Measurements from ENCODE around the gene FOXE1.

The FOXE1 gene

DNA sequence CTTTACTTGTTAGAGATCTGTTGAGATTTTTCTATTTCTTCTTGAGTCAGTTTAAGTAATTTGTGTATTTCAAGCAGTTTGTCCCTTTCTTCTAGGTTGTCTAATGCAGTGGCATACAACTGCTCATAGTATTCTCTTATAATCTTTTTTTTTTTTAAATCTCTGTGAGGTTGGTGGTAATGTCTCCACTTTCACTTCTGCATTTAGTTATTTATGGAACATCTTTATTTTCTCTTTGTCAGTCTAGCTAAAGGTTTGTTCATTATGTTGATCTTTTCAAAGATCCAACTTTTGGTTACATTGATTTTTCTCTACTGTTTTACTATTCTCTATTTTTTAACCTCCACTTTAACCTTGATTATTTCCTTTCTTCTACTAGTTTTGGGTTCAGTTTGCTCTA is 13.8 kb downstream of the FOXE1 start:
- no peak for DNase-seq

DNA sequence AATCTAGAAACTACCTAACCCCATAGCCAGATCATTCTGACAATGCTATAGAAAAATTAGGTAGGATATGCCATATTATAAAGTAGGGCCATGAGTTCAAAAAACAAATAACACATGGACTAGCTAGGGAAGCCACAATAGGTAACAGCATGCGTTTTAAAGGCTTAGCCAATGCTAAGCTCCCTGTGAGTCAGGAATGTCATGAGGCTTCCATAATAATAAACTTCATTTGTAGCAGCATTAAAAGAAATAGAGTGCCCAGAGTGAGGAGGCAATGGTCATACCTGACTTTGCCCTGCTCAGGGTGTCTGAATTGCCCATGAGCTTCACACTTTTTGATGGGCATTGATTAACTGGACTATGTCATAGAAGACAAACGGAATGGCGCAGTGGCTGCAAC is 15.8 kb downstream of the FOXE1 start:
- DNase-seq, result no peak

DNA sequence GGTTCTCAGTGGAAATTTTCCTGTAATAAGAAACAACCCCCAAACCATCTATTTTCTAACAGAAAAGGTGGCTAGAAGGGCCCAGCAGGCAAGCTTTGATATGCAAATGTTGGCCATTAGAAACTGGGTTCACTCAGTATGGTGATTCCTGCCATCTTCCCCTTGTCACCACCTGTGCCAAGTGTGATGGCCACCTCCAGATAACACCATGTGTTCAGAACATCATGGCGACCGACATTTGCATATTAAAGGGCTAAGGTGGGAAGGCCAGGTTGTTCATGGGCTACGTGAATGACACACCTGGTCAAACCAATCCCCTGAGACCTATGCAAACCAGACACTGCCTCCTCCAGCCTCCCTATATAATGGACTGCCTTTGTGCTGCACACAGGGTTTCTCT is 20.4 kb downstream of the FOXE1 start:
- peak; percentile 84 for DNase-seq

DNA sequence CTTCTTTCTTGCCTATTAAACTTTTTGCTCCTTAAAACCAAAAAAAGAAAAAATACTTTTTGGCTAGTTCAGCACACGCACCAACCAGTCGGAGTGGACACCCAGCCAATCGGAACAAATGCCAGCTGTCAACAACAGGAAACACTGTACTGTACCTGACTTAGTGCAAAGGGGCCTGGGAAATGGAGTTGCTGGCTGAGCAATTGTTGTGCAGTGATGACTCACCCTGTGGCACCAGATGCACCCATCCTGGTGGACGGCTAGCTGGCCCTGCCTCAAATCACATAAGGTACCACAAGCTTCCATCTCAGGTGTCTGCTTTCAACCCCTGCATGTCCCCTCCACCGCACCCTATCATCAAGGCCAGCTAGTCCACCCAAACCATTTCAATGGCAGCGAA is 20.9 kb downstream of the FOXE1 start:
- peak; percentile 67 for DNase-seq

DNA sequence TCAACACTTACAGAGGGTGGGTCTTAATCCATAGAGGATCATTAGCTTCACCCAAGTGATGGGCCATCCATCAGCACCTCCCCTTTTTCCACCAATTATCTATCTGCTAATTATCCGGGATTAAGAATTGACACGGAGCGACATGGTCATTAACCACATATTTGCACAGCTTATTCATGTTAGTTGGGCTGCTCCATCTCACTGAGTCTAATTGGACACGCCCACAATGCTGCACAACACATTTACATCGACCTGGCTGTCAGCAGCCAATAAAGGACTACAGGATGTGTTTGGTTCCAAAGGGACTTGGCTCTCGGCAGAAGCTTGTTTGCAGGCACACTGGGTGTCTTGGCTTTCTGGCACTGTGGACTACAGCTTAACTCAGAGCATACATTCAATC is 21.6 kb downstream of the FOXE1 start:
- peak; percentile 82 for DNase-seq

DNA sequence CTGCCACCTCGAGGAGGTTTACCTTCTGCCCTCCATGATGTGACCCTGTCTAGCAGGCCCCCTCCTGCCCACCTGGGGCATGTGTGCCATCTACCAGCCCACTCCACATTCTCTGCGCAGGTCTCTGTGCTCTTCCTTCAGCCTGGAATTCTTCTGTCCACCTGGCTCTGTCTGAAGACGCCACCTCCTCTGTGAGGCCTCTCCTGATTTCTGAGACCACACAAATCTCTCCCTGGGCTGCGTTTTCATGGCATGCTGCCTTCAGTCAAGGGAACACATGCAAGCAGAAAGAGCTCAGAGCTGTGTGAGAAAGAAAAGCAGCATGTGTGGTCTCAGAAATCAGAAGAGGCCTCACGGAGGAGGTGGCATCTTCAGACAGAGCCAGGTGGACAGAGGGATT is 22.1 kb downstream of the FOXE1 start:
- DNase-seq, result no peak

DNA sequence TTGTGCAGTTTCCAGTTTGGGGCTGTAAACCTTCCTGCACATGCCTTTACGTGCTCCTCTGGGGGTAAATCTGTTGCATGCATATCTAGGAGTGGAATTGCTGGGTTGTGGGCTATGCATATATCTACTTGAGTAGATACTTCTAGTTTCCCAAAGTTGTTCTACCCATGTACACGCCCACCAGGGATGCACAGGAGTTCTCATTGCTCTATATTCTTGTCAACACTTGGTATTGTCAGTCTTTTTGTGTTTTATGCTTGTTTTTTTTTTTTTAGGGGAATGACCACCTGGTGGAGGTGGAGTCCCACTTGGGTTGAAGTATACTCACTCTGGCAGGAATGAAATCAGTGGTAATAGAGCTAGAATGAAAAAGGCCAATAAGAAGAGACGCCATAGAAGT is 23.0 kb downstream of the FOXE1 start:
- DNase-seq, result no peak

DNA sequence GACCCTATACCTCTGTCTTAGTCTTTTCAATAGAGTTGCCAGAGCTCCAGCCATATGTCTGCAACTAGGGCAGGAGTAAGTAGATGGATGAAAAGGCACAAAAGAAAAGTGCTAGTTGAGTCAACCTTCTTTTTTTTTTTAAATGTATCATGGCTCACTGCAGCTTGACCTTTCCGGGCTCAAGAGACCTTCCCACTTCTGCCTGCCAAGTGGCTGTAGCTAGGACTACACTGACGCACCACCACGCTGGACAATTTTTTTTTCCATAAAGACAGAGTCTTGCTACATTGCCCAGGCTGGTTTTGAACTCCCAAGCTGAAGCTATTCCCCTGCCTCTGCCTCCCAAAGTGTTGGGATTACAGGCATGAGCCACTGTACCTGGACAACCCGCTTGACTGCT is 27.3 kb downstream of the FOXE1 start:
- DNase-seq, result no peak

DNA sequence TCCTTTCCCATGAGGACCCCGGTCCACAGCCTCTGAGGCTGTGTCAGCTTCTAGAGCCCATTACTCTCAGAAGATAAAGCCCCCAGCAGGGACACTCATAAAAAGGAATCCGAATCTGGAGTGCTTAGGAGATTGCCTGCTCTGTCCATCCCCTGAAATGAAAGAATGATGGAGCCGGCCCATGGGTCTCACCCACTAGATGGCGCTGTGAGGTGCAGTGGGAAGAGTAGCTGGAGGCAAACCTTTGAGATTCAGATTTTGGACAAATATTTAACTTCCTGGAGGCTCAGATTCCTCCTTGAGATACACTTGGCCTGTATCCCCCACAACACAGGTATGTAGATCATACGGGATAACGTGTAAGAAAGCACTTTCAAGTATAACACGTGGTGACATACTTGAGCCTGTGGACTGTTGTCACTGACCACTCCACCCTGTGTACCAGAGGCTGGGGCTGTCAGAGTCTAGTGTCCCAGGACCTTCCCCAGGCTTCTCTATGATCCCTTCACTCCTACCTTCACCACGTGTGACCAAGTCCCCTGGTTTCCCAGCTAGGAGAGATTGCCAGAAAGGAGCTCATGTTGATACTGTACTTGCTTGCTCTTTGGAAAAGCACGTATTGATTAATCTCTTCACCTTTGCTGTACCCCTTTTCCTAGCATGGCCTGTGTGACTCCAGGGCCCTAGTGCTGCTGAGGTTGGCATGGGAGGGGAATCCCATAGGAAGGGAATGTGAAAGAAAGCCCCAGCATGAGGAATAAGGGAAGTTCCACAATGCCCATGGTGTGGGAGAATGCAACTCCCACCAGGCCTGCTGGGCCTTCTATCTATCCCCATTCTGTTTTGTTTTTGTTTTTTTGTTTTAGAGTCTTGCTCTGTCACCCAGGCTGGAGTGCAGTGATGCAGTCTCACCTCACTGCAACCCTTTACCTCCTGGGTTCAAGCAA is 37.2 kb downstream of the FOXE1 start:
- DNase-seq, result no peak

DNA sequence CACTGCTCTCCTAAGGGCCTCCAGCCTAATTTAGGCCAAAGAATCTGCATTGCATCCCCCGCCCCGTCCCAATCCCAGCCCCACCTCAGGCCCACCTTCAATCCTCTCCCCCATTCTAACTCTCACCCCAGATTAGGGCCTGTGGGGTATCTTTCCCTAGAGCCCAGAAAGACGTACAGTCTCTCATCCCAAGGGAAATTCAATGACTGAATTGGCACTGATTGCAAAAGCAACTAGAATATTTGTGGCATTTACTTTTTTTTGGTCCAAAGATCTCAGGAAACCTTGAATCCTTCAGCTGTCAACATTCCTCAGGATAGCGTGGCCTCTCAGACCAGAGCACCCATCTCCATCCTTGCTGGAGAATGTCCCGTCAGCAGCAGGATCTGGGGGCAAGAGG is 38.7 kb downstream of the FOXE1 start:
- no peak for DNase-seq

DNA sequence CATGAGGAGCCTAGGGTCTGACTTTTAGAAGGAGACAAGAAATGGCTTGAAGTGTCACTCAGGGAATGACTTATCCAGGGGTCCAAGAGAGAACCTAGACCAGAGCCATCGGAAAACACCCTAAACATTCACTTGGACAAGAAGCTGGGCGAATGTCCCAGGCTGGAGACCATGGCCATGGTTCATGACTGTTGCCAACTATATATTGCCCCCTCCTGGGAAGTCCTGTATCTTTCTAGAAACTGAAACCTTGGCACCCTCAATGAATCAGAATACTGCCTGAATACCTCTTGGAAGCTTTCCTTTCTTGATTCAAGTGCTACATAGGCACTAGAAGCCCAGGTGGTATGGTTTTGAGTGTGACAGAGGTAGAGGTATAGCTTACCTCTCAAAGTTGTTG is 39.4 kb downstream of the FOXE1 start:
- no peak for DNase-seq

DNA sequence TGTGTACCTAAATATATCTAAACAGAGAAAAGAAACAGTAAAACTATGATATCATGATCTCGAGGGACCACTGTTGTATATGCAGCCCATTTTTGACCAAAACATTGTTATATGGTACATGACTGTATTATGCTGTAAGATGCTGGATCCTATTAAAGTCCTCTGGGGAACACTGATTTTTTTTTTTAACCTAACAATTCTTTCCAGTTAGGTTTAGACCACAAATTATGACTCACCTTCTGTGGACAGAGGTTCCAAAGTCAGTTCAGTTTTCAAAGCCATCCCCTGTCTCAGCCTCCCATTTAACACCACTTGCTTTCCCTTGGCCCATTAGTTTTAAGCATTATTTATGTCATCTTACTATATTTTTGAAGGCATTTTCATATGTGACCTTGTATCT is 42.2 kb downstream of the FOXE1 start:
- no peak for DNase-seq

DNA sequence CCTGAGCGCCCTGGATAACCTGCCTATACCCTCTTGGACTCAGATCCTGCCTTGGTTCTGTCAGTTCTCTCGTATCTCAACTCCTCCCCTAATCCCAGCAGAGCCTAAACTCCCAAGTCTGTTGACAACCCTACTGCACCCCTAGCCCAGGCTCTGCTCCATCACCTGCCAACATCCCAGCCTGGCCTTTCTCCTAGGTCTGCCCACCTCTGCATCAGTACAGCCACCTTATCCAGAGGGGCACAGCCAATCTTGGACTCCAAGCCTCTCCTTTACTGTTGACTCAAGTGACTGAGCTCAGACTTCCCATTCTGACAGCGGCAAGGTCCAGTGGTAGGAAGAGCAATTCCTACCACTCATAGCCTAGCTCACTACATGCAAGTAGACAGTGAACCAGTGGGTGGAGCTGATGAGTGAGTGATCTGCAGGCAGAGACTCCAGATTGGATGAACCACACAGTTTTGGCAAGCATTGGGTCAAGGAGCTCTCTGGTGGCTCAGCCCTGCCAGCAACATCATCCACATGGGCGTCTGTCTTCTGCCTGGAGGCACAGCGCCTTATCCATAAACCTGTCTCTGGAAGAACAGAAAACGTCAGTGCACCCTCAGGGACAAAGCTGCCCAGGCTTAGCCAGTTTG is 42.8 kb downstream of the FOXE1 start:
- DNase-seq, result no peak

DNA sequence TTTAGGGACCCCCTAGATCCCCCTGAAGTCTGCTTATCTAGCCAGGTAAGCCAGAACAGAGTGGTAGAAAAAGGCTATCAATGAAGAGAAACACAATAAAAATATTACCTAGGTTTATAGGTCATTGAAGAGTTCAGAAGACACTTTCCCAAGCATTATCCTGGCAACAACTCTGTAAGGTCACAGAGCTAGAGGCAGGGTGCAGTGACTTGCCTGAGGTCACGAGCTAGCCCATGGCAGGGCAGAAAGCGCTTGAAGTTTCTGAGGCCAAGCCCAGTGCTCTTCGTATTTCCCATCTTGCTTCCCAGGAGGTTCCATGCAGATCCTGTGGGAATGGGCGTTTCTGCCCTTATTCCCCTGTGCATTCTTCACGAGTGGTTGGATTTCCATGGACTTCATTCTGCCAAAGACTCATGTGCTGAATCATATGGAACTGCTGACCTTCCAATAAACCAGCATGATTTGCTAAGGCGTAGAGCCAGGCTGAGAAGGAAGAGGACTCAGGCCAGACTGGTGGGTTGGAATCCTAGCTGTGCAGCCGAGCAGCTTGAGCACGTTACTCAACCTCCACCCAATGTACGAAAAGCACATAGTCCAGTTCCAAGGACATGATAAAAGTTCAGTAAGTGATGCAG is 47.2 kb downstream of the FOXE1 start:
- DNase-seq, result no peak

DNA sequence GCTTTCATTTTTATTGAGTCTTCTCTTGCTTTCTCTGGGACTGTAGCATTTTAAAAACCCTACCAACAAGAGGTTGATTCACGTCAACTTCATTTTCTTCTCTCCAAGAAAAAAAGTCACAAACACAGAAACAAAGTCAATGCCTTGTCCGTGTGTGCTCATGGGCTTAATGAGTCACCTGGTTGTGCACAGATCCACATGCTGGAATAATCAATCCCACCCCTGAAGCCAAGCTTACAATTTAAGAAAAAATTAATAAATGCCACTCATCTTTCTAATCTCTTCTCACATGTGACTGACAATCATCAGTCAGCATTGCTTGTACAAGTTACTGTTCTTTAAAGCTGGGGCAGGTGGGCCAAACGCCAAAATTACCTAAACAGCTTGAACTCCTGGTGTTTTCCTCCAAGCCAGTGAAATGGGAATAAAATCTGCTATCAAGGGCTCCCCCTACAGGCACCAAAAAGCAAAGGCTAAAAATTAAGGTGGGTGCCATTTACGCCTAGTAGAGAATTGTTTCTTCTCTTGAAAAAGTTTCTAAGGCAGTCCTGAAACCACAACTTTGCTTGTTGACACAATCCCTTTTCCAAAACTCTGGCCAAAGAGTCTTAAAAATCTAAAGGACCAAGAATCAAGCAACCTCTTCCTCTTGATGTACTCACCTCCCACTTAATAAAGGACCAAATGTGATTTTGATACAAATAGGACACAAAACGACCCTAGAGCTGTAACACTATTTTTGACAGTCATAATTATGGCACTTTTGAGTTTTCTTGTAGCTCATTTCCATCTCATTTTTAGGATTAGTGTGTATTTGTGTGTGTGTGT is 47.9 kb downstream of the FOXE1 start:
- DNase-seq, result peak; percentile 28

DNA sequence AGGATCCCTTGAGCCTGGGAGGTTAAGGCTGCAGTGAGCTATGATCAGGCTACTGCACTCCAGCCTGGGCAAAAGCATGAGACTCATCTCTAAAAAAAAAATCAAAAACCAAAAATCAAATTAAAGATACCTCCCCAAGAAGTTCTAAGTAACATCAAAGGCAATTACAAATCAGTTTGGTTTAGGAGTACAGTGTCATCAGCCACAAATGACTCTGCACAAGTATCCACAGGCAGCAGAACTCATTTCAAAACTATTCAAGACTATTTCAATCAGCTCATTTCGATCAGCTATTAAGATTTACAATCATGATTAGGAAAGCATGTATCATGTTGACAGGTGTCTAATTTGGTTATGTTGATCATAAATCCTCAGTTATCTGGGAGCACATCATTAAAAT is 50.2 kb downstream of the FOXE1 start:
- DNase-seq, result no peak

DNA sequence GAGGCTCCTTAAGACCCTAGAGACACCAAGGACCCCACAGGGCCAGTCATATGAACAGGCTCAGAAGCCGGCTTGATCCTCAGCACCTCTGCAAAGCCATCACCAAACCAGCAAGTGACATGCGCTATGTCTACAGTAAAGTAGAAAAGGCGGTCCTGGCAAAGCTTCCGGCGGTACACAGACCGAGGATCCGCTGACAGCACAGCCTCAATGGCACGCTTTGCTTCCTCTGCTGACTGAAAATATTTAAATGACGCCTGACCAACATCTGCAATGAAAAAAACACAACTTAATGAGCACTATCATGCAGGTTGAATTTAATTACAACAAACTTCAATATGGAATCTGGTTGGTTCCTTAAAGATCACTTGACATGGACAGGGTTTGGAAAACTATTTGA is 51.7 kb downstream of the FOXE1 start:
- no peak for DNase-seq

DNA sequence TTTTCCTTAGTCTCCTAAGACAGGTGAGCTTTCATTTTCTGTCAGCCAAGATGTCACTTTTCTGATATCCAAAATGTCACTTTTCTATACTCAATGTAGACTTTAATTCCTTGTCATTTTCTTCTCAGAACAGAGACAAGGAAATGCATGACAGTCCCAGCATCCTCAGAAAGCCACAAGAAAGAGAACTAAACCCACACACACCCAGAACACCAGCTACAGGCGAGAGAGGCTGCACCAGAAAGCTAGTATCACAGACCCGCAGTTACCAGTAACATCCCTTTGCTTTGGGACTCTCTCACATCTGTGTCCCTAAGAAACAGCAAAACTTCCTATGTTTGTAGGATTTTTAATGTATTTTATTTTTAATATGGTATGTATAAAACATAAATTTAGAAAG is 52.2 kb downstream of the FOXE1 start:
- no peak for DNase-seq

Measured in NCI-H146 (cell line).